ENCODE measurements around the gene IFNA8. TPM values are rescaled to one million over a fixed set of nuclear protein-coding genes. Genes with fewer than 3 reads are reported as not detected.

Gene IFNA8
- total and polyA plus RNA-seq, 2 donors (not counting 1 experiment from before 2014, with no cell fraction given): not detected

GRCh38 chr9:21413151-21413550 lies 4.2 kb downstream of the IFNA8 start:
- Histone ChIP-seq H3K4me2 (replicated peaks; ENCODE audit: low read depth, low read length, poor library complexity, severe bottlenecking) (peak overlapping the region; percentile 61), H3K36me3 (replicated peaks in 1 of 2; ENCODE audit: control extremely low read depth in 1 of 2, control insufficient read depth in 1 of 2, extremely low read depth in 1 of 2, insufficient read depth in 2 of 2, low read length in 1 of 2) (no peaks in the 10 kb centered on the region), H3K27me3 (replicated peaks in 1 of 4; ENCODE audit: control extremely low read depth in 1 of 4, control insufficient read depth in 3 of 4, insufficient read depth in 4 of 4, low read length in 3 of 4) (peaks cover 0 to 36% (median 18%) of the 10 kb centered on the region in 4 experiments), H3K4me1 (ENCODE audit: control insufficient read depth in 2 of 2, insufficient read depth in 2 of 2, low read length in 2 of 2) (peaks cover 21 to 30% of the 10 kb centered on the region in 2 donors), H3K4me3 (ENCODE audit: control extremely low read depth in 1 of 5, extremely low read depth in 1 of 5, insufficient read depth in 1 of 5, low read depth in 2 of 5, low read length in 4 of 5) (no peak overlapping the region), H3K79me2 (ENCODE audit: control insufficient read depth, insufficient read depth, low read length) (no peaks in the 10 kb centered on the region), H4K20me1 (ENCODE audit: control insufficient read depth, insufficient read depth, low read length, poor library complexity, severe bottlenecking) (no peaks in the 10 kb centered on the region), H3K27ac (ENCODE audit: low read length in 2 of 2) (no peak overlapping the region), H3K9ac (ENCODE audit: low read length) (no peak overlapping the region), H2AFZ (ENCODE audit: insufficient read depth, low read depth, low read length, poor library complexity, severe bottlenecking) (no peak overlapping the region), H3K9me3 (ENCODE audit: control extremely low read depth in 1 of 3, control insufficient read depth in 2 of 3, insufficient read depth in 1 of 3, low read length in 2 of 3) (no peaks in the 10 kb centered on the region)
- CTCF ChIA-PET: interaction anchor here (1.4 to 1.9 kb wide), 3 partner anchors 11 to 19 kb away, joined by 4 to 6 read pairs (median 4); no protein-coding TSS in a partner anchor
- ATAC-seq (ENCODE audit: low read depth) (no peak), DNase-seq (no peak)
- H3K27me3 Mint-ChIP-seq: peaks cover 50% of the 10 kb centered on the region
- no CpG with 5 or more reads among the region's 4 CpGs for WGBS (ENCODE audit: insufficient coverage)
- intact Hi-C loops (cut with micrococcal nuclease): loop anchor here (2.0 kb wide), 2 partner anchors 14 to 16 kb away; no protein-coding TSS in a partner anchor
- no peaks in the 10 kb centered on the region for H3K9me3 Mint-ChIP-seq (ENCODE audit: insufficient read depth)
- no peak overlapping the region for H3K4me3 Mint-ChIP-seq
- H3K4me1 Mint-ChIP-seq: peaks cover 29% of the 10 kb centered on the region
- no peak overlapping the region for H3K27ac Mint-ChIP-seq
- POLR2A ChIA-PET: no interaction called here
- TF ChIP-seq CTCF (IDR thresholded peaks at IDR 0.05) (no peak), EZH2 (IDR thresholded peaks at IDR 0.05; ENCODE audit: borderline replicate concordance, insufficient read depth, low read depth, low read length, poor library complexity, severe bottlenecking) (no peak)

- H3K27me3 Mint-ChIP-seq: peaks cover 50% of the 10 kb centered on the region
These were observed 4.7 kb downstream of the IFNA8 start for GRCh38 chr9:21413624-21414023.

More at GRCh38 chr9:21413624-21414023, 4.7 kb downstream of the IFNA8 start:
- no peak overlapping the region for H3K27ac ChIP-seq (ENCODE audit: low read length in 2 of 2)
- no peak overlapping the region for H3K4me3 ChIP-seq (ENCODE audit: control extremely low read depth in 1 of 5, extremely low read depth in 1 of 5, insufficient read depth in 1 of 5, low read depth in 2 of 5, low read length in 4 of 5)
- Mint-ChIP-seq H3K9me3 (ENCODE audit: insufficient read depth) (no peaks in the 10 kb centered on the region), H3K4me3 (no peak overlapping the region), H3K27ac (no peak overlapping the region), H3K4me1 (peaks cover 29% of the 10 kb centered on the region)
- POLR2A ChIA-PET: no interaction called here
- no peaks in the 10 kb centered on the region for H4K20me1 ChIP-seq (ENCODE audit: control insufficient read depth, insufficient read depth, low read length, poor library complexity, severe bottlenecking)
- no peaks in the 10 kb centered on the region for H3K9me3 ChIP-seq (ENCODE audit: control extremely low read depth in 1 of 3, control insufficient read depth in 2 of 3, insufficient read depth in 1 of 3, low read length in 2 of 3)
- CTCF ChIA-PET: interaction anchor here (1.4 to 1.9 kb wide), 2 partner anchors 15 to 20 kb away, joined by 4 to 6 read pairs; no protein-coding TSS in a partner anchor
- 63% methylated on average over 3 of the region's 5 CpGs for WGBS (ENCODE audit: insufficient coverage)
- no peak overlapping the region for H2AFZ ChIP-seq (ENCODE audit: insufficient read depth, low read depth, low read length, poor library complexity, severe bottlenecking)
- no peak for TF ChIP-seq CTCF (IDR thresholded peaks at IDR 0.05)
- peaks cover 21 to 30% of the 10 kb centered on the region in 2 donors for H3K4me1 ChIP-seq (ENCODE audit: control insufficient read depth in 2 of 2, insufficient read depth in 2 of 2, low read length in 2 of 2)
- H3K36me3 ChIP-seq (replicated peaks in 1 of 2; ENCODE audit: control extremely low read depth in 1 of 2, control insufficient read depth in 1 of 2, extremely low read depth in 1 of 2, insufficient read depth in 2 of 2, low read length in 1 of 2): no peaks in the 10 kb centered on the region
- peaks cover 0 to 36% (median 18%) of the 10 kb centered on the region in 4 experiments for H3K27me3 ChIP-seq (replicated peaks in 1 of 4; ENCODE audit: control extremely low read depth in 1 of 4, control insufficient read depth in 3 of 4, insufficient read depth in 4 of 4, low read length in 3 of 4)
- intact Hi-C loops (cut with micrococcal nuclease): loop anchor here (2.0 kb wide), 2 partner anchors 15 kb away; no protein-coding TSS in a partner anchor
- DNase-seq (no peak), ATAC-seq (ENCODE audit: low read depth) (no peak)
- no peak overlapping the region for H3K9ac ChIP-seq (ENCODE audit: low read length)
- no peaks in the 10 kb centered on the region for H3K79me2 ChIP-seq (ENCODE audit: control insufficient read depth, insufficient read depth, low read length)
- H3K4me2 ChIP-seq (replicated peaks; ENCODE audit: low read depth, low read length, poor library complexity, severe bottlenecking): no peak overlapping the region
